Mesodermal cell (in vitro differentiated cells): ENCODE measurements around the gene ANTKMT.
"Not testable (repeated sequence)": the region's sequence is repeated elsewhere in the genome, so short reads cannot be mapped to it uniquely, and the experiment has no call there.

ENCODE experiments used
- H3K27ac ChIP-seq: 2 replicates; pipeline ENCODE4 v1.7.0; 2013; ENCODE audit warnings: mild to moderate bottlenecking, low read depth, low read length, moderate library complexity; ENCODE audit not compliant: severe bottlenecking
- H3K36me3 ChIP-seq: 2 replicates; pipeline ENCODE4 v1.7.1; 2013; ENCODE audit warnings: mild to moderate bottlenecking, low read length, moderate library complexity; ENCODE audit not compliant: control insufficient read depth, insufficient read depth
- H3K4me1 ChIP-seq: one replicate; pipeline ENCODE4 v1.7.1; 2013; ENCODE audit warnings: mild to moderate bottlenecking, low read length; ENCODE audit not compliant: insufficient read depth, control insufficient read depth, poor library complexity, severe bottlenecking
- H3K4me3 ChIP-seq: 2 replicates; pipeline ENCODE4 v1.7.0; 2013; ENCODE audit warnings: low read length, control low read depth, mild to moderate bottlenecking; ENCODE audit not compliant: insufficient read depth, poor library complexity, severe bottlenecking; ENCODE audit errors: extremely low read depth
- H3K9me3 ChIP-seq: 2 replicates; pipeline ENCODE4 v1.7.1; 2013; ENCODE audit warnings: mild to moderate bottlenecking, low read length, moderate library complexity; ENCODE audit not compliant: control insufficient read depth
- WGBS, 2 experiments: methylation state at CpG; one replicate each; pipeline ENCODE4 v1.1.5; 2013; ENCODE audit warnings: missing lambda C conversion rate in 2 of 2; ENCODE audit not compliant: insufficient coverage in 2 of 2; 5-methylcytosine and 5-hydroxymethylcytosine counted together

ANTKMT gene

GRCh38 chr16:682493-683395, 38.2 kb upstream of the ANTKMT start:
- H3K27ac ChIP-seq, result no peak overlapping the region
- H3K36me3 ChIP-seq, result peaks cover 40% of the 10 kb centered on the region
- WGBS, 2 experiments, result 94 to 95% methylated on average over 28 to 31 of the region's 36 CpGs
- peaks cover 12% of the 10 kb centered on the region for H3K4me1 ChIP-seq
- no peaks in the 10 kb centered on the region for H3K9me3 ChIP-seq
- peak overlapping the region; percentile 62 for H3K4me3 ChIP-seq

GRCh38 chr16:683396-684070, 37.4 kb upstream of the ANTKMT start:
- 17 to 19% methylated on average over 50 to 53 of the region's 57 CpGs for whole genome bisulfite sequencing, 2 experiments

GRCh38 chr16:684071-684794, 36.7 kb upstream of the ANTKMT start, which contains the start of gene JMJD8:
Gene JMJD8 (minus strand): TSS chr16:684334. CDS start chr16:684319, 15 bp downstream.
- peak within 1 kb of the TSS; percentile 62 for H3K4me3 ChIP-seq
- 12 to 15% methylated on average over 78 to 90 of the region's 91 CpGs for WGBS, 2 experiments
- peaks cover 17% of the 10 kb centered on the region for H3K4me1 ChIP-seq
- no peaks in the 10 kb centered on the region for H3K9me3 ChIP-seq
- H3K36me3 ChIP-seq, result peaks cover 40% of the 10 kb centered on the region
- H3K27ac ChIP-seq, result peak within 1 kb of the TSS; percentile 62

More at GRCh38 chr16:683396-684070, 37.4 kb upstream of the ANTKMT start:
- Histone ChIP-seq H3K4me1 (peaks cover 12% of the 10 kb centered on the region), H3K36me3 (peaks cover 40% of the 10 kb centered on the region), H3K9me3 (no peaks in the 10 kb centered on the region), H3K4me3 (peak overlapping the region; percentile 62), H3K27ac (peak overlapping the region; percentile 45)

- no peak overlapping the region for H3K27ac ChIP-seq
- H3K36me3 ChIP-seq, result peaks cover 40% of the 10 kb centered on the region
- peaks cover 22% of the 10 kb centered on the region for H3K4me1 ChIP-seq
- H3K4me3 ChIP-seq, result no peak overlapping the region
- no peaks in the 10 kb centered on the region for H3K9me3 ChIP-seq
- 97% methylated on average over 59 to 60 of the region's 61 CpGs for WGBS, 2 experiments
Measured at GRCh38 chr16:684961-685696, 35.8 kb upstream of the ANTKMT start.

- H3K9me3 ChIP-seq, result no peaks in the 10 kb centered on the region
- peaks cover 40% of the 10 kb centered on the region for H3K36me3 ChIP-seq
- WGBS, 2 experiments, result 86 to 95% methylated on average over 5 to 9 of the region's 10 CpGs
- peaks cover 20% of the 10 kb centered on the region for H3K4me1 ChIP-seq
- H3K4me3 ChIP-seq, result no peak overlapping the region
- no peak overlapping the region for H3K27ac ChIP-seq
Measured at GRCh38 chr16:685967-686366, 35.0 kb upstream of the ANTKMT start.

- WGBS, 2 experiments, result 96 to 97% methylated on average over 47 to 51 of the region's 51 CpGs
- H3K36me3 ChIP-seq, result peaks cover 36% of the 10 kb centered on the region
- no peak overlapping the region for H3K4me3 ChIP-seq
- H3K27ac ChIP-seq, result no peak overlapping the region
- H3K4me1 ChIP-seq, result peaks cover 13% of the 10 kb centered on the region
- H3K9me3 ChIP-seq, result no peaks in the 10 kb centered on the region
Measured at GRCh38 chr16:686459-687260, 34.3 kb upstream of the ANTKMT start.

- no peak overlapping the region for H3K27ac ChIP-seq
- 92 to 94% methylated on average over 19 of the region's 19 CpGs for WGBS, 2 experiments
- H3K36me3 ChIP-seq, result peaks cover 28% of the 10 kb centered on the region
- H3K9me3 ChIP-seq, result no peaks in the 10 kb centered on the region
- H3K4me3 ChIP-seq, result no peak overlapping the region
- peaks cover 10% of the 10 kb centered on the region for H3K4me1 ChIP-seq
Measured at GRCh38 chr16:687499-687898, 33.4 kb upstream of the ANTKMT start.

- Histone ChIP-seq H3K9me3 (no peaks in the 10 kb centered on the region), H3K4me3 (peak overlapping the region; percentile 59), H3K27ac (no peak overlapping the region), H3K36me3 (peaks cover 18% of the 10 kb centered on the region), H3K4me1 (peaks cover 12% of the 10 kb centered on the region)
- 89 to 91% methylated on average over 24 to 26 of the region's 26 CpGs for WGBS, 2 experiments
Measured at GRCh38 chr16:689175-689897, 31.6 kb upstream of the ANTKMT start.

- not testable (repeated sequence) for H3K4me3 ChIP-seq, H3K36me3 ChIP-seq
- WGBS, 2 experiments, result 87 to 90% methylated on average over 13 to 14 of the region's 16 CpGs
Measured at GRCh38 chr16:691242-691641, 29.7 kb upstream of the ANTKMT start.

More at GRCh38 chr16:691242-691641, 29.7 kb upstream of the ANTKMT start:
- H3K4me1 ChIP-seq, result peaks cover 23% of the 10 kb centered on the region
- not testable (repeated sequence) for H3K9me3 ChIP-seq, H3K27ac ChIP-seq
